ENCODE results near the gene ZNF280B.

DNA sequence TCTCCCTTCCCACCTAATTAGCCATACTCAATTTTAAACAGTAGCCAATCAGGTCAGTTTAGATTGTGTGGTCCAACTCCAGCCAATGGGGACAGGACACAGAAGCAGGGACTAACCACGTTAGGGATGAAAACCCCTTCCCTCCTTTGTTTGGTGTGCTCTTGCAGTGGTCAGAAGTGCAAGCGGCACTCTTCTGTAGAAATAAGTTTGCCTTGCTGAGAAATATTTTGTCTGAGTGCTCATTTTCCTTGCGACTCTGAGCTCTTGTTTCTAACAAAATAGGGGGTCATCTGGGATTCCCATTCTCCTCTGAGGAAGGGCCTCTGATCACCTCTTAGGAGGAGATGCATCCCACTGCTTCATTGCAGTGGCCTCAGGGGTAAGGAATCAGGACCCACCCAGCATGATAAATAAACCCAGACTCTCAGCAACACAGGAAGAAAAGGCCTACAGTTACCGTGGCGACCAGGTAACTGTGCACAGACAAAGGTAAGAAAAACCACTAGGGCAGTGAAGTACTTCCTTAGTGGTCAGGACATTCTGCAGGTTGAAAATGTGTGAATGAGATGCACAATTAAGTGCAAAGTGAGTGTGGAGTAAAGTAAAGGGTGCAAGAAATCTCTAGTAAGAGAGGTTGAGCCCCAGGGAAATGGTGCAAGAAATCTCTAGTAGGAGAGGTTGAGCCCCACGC lies 55.4 kb downstream of the ZNF280B start:
- no peak for TF ChIP-seq CTCF (IDR thresholded peaks at IDR 0.05; ENCODE audit: low read length)
- TF ChIP-seq EZH2 (IDR thresholded peaks at IDR 0.05; ENCODE audit: borderline replicate concordance, low read length): no peak

All from OCI-LY1 (cell line).